Head of caudate nucleus (tissue), 42 donors: Measurements from ENCODE around the gene MAPK4.
A peak's percentile ranks its signal among the peaks of the same experiment; 100 is the strongest.

Experiments used
- DNase-seq, 42 donors: peaks; one replicate each; pipeline versions ENCODE4 v3.0.0 to v3.0.0-alpha.2; 2020 to 2021; ENCODE audit warnings: mixed read lengths in 7 of 42
- intact Hi-C: fragments of 100-400 bp; cut with DNase I; formaldehyde crosslinking; loops from one replicate; pipeline ENCODE4 v1.15.0; 2022

MAPK4 gene

GRCh38 chr18:50620319-50620718, 60.4 kb downstream of the MAPK4 start:
- peak in 1 of 42 donors; percentile 5 for DNase-seq
- intact Hi-C loops: no loop called here

DNA sequence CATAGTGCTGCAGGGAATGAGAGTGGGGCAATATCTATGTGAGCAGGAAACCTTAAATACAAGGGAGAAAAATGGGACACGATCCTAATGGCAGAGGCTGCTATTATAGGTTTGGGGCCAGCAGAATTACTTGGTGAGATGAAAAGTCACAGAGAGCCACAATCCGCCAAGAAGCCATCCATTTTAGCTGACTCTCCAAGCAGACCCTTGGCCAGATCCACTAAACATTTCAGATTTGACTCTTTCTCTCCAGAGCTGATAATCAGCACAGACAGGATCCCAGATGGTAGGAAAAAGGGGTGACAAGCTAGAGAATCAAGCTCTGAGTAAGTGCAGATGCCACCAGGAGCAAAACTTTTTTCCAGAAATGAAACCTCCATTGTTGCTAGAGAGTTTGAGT, 61.5 kb downstream of the MAPK4 start:
- intact Hi-C loops: no loop called here
- no peak for DNase-seq

GRCh38 chr18:50622320-50622719, 62.4 kb downstream of the MAPK4 start:
- intact Hi-C loops: no loop called here

DNA sequence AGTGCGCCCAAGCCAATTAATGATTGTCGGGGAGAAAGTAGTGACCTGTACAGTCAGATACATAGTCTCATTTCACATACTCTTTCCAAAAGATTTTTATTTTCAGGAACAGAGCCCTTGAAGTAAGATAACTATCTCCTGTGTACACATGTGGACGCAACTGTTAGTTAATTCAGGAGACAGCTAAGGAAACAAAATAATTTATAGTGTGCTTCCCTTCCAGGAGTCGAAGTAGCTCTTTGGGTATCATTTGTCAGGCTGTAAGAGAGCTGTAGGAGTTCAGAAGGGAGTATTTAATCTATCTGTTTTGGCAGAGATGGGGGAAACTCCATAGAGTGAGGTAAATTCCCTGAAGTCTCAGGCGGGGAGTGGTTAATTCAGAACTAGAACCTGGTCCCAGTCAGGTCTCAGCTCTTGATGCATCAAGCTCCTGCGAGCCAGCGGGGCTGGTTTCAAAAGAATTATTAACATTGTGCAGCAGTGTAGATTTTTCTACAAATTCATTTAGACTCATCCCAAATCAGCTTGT, 63.0 kb downstream of the MAPK4 start:
- DNase-seq: no peak
- intact Hi-C loops: no loop called here

More at GRCh38 chr18:50622320-50622719, 62.4 kb downstream of the MAPK4 start:
- DNase-seq: no peak

- no peak for DNase-seq
- intact Hi-C loops: no loop called here
Observed at GRCh38 chr18:50623694-50624352, 63.9 kb downstream of the MAPK4 start.

DNA sequence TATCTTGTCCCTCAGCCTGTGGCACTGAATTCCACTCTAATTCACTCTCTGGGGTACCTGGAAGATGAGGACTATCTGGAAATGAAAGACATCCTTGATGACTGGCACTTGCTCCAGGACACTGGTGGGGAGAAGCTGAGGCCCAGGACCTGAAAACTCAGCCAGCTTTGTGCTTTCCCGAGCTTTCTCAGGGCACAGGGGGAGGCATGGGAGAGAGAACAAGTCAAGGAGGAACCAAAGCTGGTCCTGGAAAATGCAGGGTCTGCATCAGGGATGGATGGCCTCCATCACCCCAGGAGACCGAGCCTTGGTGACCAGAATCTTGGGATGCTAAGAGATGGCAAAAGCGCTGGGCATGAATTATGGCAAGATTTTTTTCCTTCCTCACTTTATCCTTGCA, 65.1 kb downstream of the MAPK4 start:
- DNase-seq: peak in 2 of 42 donors; percentile 7 to 37
- intact Hi-C loops: no loop called here

DNA sequence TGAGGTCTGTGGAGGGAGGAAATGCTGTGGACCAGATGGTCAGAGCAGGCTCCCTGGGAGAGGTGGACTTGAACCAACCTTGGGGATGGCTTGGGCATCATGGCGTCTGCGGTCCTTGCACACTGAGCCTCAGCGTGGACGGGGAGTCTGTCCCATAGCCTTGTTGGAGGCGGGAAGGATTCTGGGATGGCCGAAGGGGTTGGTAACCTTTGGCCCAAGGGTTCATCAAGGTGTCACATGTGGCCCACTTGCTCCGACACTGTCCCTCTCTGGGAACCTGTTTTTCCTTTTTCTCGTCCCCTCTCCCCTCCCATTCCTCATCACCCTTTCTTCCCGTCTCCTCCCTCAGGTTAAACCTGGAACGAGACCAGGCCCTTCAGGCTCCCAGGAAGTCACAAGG, 66.4 kb downstream of the MAPK4 start:
- peak in 1 of 42 donors; percentile 7 for DNase-seq
- intact Hi-C loops: no loop called here

GRCh38 chr18:50627594-50628532, 68.0 kb downstream of the MAPK4 start:
- peak in 2 of 42 donors; percentile 43 to 44 for DNase-seq
- intact Hi-C loops: no loop called here

DNA sequence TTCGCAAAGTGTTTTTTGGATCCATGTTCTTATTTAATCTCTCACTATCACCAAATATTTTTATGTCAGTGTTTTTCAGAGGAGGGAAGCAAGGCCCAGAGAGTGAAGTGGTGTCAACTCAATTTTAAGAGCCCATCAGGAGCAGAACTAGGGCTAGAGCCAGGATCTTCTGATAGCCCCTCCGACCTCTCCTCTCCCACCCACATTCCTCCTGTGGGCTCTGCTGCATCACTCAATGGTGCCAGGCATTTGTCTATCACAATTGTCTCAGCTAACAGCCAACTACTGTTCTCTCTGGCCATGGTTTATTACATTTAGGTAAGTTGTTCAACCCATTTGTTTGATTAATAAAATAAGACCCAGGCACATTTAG, 68.6 kb downstream of the MAPK4 start:
- intact Hi-C loops: no loop called here
- peak in 2 of 42 donors; percentile 2 to 24 for DNase-seq

DNA sequence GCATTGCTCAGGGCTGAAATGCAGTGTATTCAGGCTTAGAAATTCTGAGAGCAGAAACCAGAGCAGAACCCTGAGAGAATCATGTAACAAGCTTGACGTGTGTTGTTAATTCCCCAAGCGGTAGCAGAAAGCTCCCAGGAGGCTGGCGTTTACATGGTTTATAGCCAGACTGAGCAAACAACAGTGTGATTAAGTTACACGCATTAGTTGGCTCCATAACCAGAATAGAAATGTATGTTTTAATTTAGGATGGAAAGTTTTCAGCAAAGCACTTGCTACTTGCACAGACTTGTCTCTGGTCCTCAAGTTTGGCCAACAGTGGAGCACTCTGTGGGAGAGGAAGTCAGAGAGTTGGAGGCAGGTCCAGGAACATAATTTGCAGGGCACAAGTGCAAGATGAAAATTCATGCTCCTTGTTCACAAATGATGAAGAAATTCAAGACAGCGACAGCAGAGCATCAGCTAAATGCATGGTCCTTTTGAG, 69.3 kb downstream of the MAPK4 start:
- peak in 2 of 42 donors; percentile 13 to 31 for DNase-seq
- intact Hi-C loops: no loop called here

- intact Hi-C loops: no loop called here
Observed at GRCh38 chr18:50630895-50631294, 71.0 kb downstream of the MAPK4 start.

GRCh38 chr18:50632895-50633515, 73.1 kb downstream of the MAPK4 start:
- intact Hi-C loops: no loop called here
- peak in 1 of 42 donors; percentile 13 for DNase-seq

More at GRCh38 chr18:50630895-50631294, 71.0 kb downstream of the MAPK4 start:
- peak in 2 of 42 donors; percentile 14 to 40 for DNase-seq

GRCh38 chr18:50633992-50634391, 74.1 kb downstream of the MAPK4 start:
- peak in 11 of 42 donors; percentile 38 to 91 (median 62) for DNase-seq
- intact Hi-C loops: no loop called here

DNA sequence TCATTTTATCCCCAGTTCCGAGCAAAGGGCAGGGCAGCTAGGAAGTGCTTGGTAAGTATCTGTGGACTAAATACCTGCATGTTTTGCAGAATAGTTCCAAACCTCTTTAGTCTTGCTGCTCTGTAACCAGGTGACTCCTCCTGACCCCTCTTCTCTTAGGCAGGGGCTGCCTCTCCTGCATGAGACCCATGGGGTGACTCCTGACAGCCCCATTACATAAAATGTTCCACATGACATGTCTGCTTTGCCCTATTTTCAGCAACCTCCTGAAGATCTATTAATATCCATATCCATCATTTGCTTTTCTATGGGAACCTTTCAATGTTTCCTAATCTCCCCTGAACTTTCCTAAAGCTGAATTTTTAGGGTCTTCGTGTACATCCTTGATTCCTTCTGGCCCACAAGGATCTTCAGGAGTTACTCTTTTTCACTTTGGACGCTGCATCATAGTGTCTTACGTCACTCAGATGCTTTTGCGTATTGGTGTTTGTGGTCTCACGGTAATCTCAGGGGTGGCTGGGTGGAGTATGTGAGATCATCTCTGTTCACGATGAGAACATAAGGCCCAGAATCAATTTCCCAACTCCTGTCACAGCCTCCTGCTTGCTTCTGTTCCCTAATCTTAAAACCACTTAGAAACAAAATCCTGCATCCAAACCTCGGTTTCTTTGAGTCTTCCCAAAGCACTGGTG, 76.6 kb downstream of the MAPK4 start:
- DNase-seq: peak in 16 of 42 donors; percentile 40 to 71 (median 60)
- intact Hi-C loops: no loop called here

GRCh38 chr18:50638016-50638883, 78.4 kb downstream of the MAPK4 start:
- peak in 5 of 42 donors; percentile 4 to 30 (median 10) for DNase-seq
- intact Hi-C loops: no loop called here

DNA sequence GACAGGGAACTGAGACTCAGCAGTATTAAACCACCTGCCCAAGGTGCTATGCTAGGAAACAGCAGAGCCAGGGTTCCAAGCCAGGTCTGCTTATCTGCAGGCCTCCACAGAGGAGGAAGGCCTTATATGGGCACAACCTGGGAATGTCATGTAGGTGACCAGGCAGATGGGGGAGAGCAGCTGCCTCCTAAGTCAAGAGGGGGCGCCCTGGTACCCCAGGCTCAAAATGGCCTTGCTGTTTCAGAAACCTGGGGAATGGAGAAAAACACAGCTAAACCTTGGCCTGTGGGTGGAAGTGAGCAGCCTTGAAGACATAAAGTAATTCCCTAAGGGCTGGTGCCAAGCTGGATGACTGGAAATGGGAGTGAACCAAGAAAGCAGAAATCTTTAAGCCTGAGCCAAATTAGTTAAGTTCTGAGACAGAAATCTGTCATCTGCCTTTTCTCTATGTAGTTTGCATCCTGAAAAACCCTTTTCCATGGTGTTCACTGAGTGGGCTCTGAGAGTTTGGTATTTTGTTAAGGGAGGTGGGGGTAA, 79.1 kb downstream of the MAPK4 start:
- DNase-seq: peak in 3 of 42 donors; percentile 10 to 71 (median 28)
- intact Hi-C loops: no loop called here

DNA sequence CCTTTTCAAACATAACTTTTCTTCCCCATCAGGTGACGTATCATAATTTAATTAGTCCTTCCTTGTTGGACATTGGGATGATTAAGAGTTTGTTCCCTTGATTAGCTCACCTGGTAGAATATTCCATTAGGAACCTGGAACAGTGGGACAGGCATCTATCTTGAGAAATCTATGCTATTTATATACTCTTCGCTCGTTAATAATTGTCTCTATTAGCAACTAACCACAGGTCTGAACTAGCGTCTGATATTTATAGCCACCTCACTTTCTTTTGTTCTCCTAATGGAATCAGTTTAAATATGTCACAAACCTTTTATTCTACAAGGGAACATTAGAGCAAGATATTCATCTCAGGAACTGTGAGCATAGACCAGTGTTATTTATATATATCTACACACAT, 79.8 kb downstream of the MAPK4 start:
- intact Hi-C loops: no loop called here
- DNase-seq: no peak
